H4 (cell line): ENCODE measurements around the gene HIRIP3. TPM values are rescaled to one million over a fixed set of nuclear protein-coding genes. Genes with fewer than 3 reads are reported as not detected.

ENCODE experiments used
- DNase-seq: peaks from one replicate; pipeline ENCODE4 v3.0.0-alpha.2; 2015; ENCODE audit warnings: low spot score
- total RNA-seq: library from RNA; depleted of rRNA; stranded (reverse); fragments of >200 nt; shearing (Covaris generic); gene quantifications from 2 replicates; pipeline ENCODE4 v1.2.3, GENCODE V29; 2014

Gene HIRIP3
- total RNA-seq, 1 experiment from 2014 or later = 24.8 TPM

- no peak for DNase-seq
Measured at GRCh38 chr16:29983420-29984136, 11.8 kb downstream of the HIRIP3 start.

- no peak for DNase-seq
Measured at GRCh38 chr16:29982560-29983419, 12.6 kb downstream of the HIRIP3 start.

GRCh38 chr16:29978564-29979270 lies 16.7 kb downstream of the HIRIP3 start:
- no peak for DNase-seq

- DNase-seq = no peak
Measured at GRCh38 chr16:29978081-29978480, 17.3 kb downstream of the HIRIP3 start.

GRCh38 chr16:29977063-29977825 lies 18.2 kb downstream of the HIRIP3 start:
- no peak for DNase-seq

GRCh38 chr16:29975811-29976511 lies 19.5 kb downstream of the HIRIP3 start:
- no peak for DNase-seq

GRCh38 chr16:29975134-29975538 lies 20.3 kb downstream of the HIRIP3 start:
- DNase-seq = no peak

- no peak for DNase-seq
Measured at GRCh38 chr16:29974291-29975133, 20.9 kb downstream of the HIRIP3 start.

- peak; percentile 97 for DNase-seq
Measured at GRCh38 chr16:29973384-29974246, 21.8 kb downstream of the HIRIP3 start, which contains the start of gene TAOK2. TSS of gene TAOK2 (plus strand) at chr16:29973868. CDS start at chr16:29977773, 3,905 bp downstream.

GRCh38 chr16:29972992-29973383 lies 22.4 kb downstream of the HIRIP3 start:
- no peak for DNase-seq

GRCh38 chr16:29972500-29972899 lies 22.9 kb downstream of the HIRIP3 start:
- DNase-seq = peak; percentile 1

- no peak for DNase-seq
Measured at GRCh38 chr16:29971304-29971703, 24.1 kb downstream of the HIRIP3 start.

- no peak for DNase-seq
Measured at GRCh38 chr16:29968205-29968604, 27.2 kb downstream of the HIRIP3 start.

GRCh38 chr16:29963021-29963743 lies 32.2 kb downstream of the HIRIP3 start:
- no peak for DNase-seq

- no peak for DNase-seq
Measured at GRCh38 chr16:29962344-29962994, 32.9 kb downstream of the HIRIP3 start.

GRCh38 chr16:29961479-29962343 lies 33.7 kb downstream of the HIRIP3 start, which contains the start of gene TMEM219:
TSS of gene TMEM219 (plus strand) at chr16:29962079. CDS start at chr16:29963144, 1,065 bp downstream.
- peak; percentile 73 for DNase-seq

GRCh38 chr16:29961127-29961478 lies 34.3 kb downstream of the HIRIP3 start:
- no peak for DNase-seq
